GM12878 (cell line): ENCODE results near the gene RABL3. TPM values are rescaled to one million over a fixed set of nuclear protein-coding genes. Genes with fewer than 3 reads are reported as not detected.
A peak's percentile ranks its signal among the peaks of the same experiment; 100 is the strongest.

ENCODE experiments used
- ATAC-seq: fragments of 200-7000 bp; cut with Tn5 transposase; 3 replicates; pipeline ENCODE4 v1.9.1; 2020; ENCODE audit warnings: mild to moderate bottlenecking, moderate library complexity
- BruUV-seq: library from RNA; stranded (reverse); fragments of 400-500 nt; replicated peaks from 2 replicates; lab custom pipeline; 2021; lab: Mats Ljungman, UMichigan
- CTCF ChIA-PET: fragments of 300-600 bp; sonication (Branson Sonifier 250); formaldehyde crosslinking; extraction: SDS; loops from one replicate; lab custom pipeline; 2021; ENCODE audit warnings: inconsistent platforms; lab: Yijun Ruan, JAX
- POLR2A ChIA-PET: fragments of 350-600 bp; formaldehyde crosslinking; extraction: SDS; loops from one replicate; lab custom pipeline; 2021; ENCODE audit warnings: inconsistent platforms; lab: Charles Lee
- RAD21 ChIA-PET: fragments of 300-600 bp; sonication (Branson Sonifier 250); formaldehyde crosslinking; loops from one replicate; lab custom pipeline; 2023; ENCODE audit warnings: antibody characterized with exemption; ENCODE audit not compliant: unreplicated experiment; lab: Charles Lee
- SMC1A ChIA-PET: fragments of 300-600 bp; sonication (Branson Sonifier 250); formaldehyde crosslinking; loops from one replicate; lab custom pipeline; 2023; ENCODE audit not compliant: unreplicated experiment, uncharacterized antibody; lab: Charles Lee
- DNase-seq: peaks from one replicate; pipeline ENCODE4 v3.0.0-alpha.2; 2011; ENCODE audit warnings: low read depth, low spot score
- FAIRE-seq: peaks from 3 replicates; lab custom pipeline; 2011; peaks lifted over from hg19 to GRCh38; lab: Jason Lieb, UNC
- H2AFZ ChIP-seq: 2 replicates; pipeline ENCODE4 v1.6.0; 2011; ENCODE audit warnings: low read depth, low read length, control low read depth; ENCODE audit not compliant: control insufficient read depth
- H3K27ac ChIP-seq: 2 replicates; pipeline ENCODE4 v1.5.1; 2011; ENCODE audit warnings: control low read depth; ENCODE audit not compliant: control insufficient read depth, insufficient read depth
- H3K27me3 ChIP-seq, 2 experiments: replicated peaks in 1 of 2; 2 replicates each; pipeline versions ENCODE4 v1.6.0 to v1.6.1; 2011; ENCODE audit warnings: low read length in 1 of 2; ENCODE audit not compliant: control insufficient read depth in 2 of 2, insufficient read depth in 2 of 2
- H3K36me3 ChIP-seq, 2 experiments: 2 replicates each; pipeline ENCODE4 v1.5.1; 2011; ENCODE audit warnings: low read length in 1 of 2; ENCODE audit not compliant: control insufficient read depth in 2 of 2, insufficient read depth in 2 of 2
- H3K4me1 ChIP-seq: 2 replicates; pipeline ENCODE4 v1.6.1; 2011; ENCODE audit warnings: mild to moderate bottlenecking, low read length, moderate library complexity, mixed read lengths; ENCODE audit not compliant: control insufficient read depth, insufficient read depth
- H3K4me2 ChIP-seq: 2 replicates; pipeline ENCODE4 v1.6.0; 2011; ENCODE audit warnings: control low read depth; ENCODE audit not compliant: control insufficient read depth, insufficient read depth
- H3K4me3 ChIP-seq: fragments of 200-600 bp; sonication (generic); 2 replicates; pipeline ENCODE4 v1.5.1; 2016
- H3K79me2 ChIP-seq: 2 replicates; pipeline ENCODE4 v1.6.0; 2011; ENCODE audit warnings: low read length; ENCODE audit not compliant: control insufficient read depth, insufficient read depth
- H3K9ac ChIP-seq: 2 replicates; pipeline ENCODE4 v1.8.0; 2011; ENCODE audit warnings: low read length, control low read depth, mixed read lengths; ENCODE audit not compliant: control insufficient read depth, insufficient read depth
- H3K9me3 ChIP-seq: replicated peaks from 3 replicates; pipeline ENCODE4 v1.5.1; 2011; ENCODE audit warnings: mild to moderate bottlenecking, low read length; ENCODE audit not compliant: control insufficient read depth, insufficient read depth
- H4K20me1 ChIP-seq: 2 replicates; pipeline ENCODE4 v1.6.0; 2011; ENCODE audit not compliant: control insufficient read depth, insufficient read depth
- JUNB ChIP-seq: IDR thresholded peaks from 2 replicates; pipeline ENCODE4 v1.6.1; 2016; ENCODE audit warnings: antibody characterized with exemption, mild to moderate bottlenecking
- NFIC ChIP-seq: IDR thresholded peaks from 2 replicates; pipeline ENCODE4 v1.6.1; 2012; ENCODE audit warnings: low read depth, mild to moderate bottlenecking, inconsistent platforms, low read length, moderate library complexity
- ZNF207 ChIP-seq: fragments of 450-650 bp; IDR thresholded peaks from 2 replicates; pipeline ENCODE4 v1.6.1; 2014; ENCODE audit warnings: antibody characterized with exemption, mild to moderate bottlenecking, borderline replicate concordance
- in situ Hi-C: fragments of 300-500 bp; cut with MboI; formaldehyde crosslinking; loops from 9 replicates; pipeline ENCODE4 v1.14.3; 2018; ENCODE audit warnings: mixed read lengths
- intact Hi-C: fragments of 100-400 bp; cut with micrococcal nuclease; formaldehyde crosslinking; loops from one replicate; pipeline ENCODE4 v1.14.2; 2022; ENCODE audit not compliant: unreplicated experiment
- polyA plus RNA-seq, 11 experiments: library from polyadenylated mRNA; depleted of rRNA in 4 of 11; unstranded in 6 of 11; stranded (reverse) in 5 of 11; fragments of >200 nt; fragmentation: Nextera tagmentation in 4 of 11; fragmentation: Illumina TruSeq in 1 of 11; extraction: Ambion mirVana in 4 of 11; extraction: Trizol in 1 of 11; gene quantifications; 1 replicate in 1 of 11; 2 replicates in 10 of 11; pipeline versions ENCODE4 v1.2.1 to v1.2.3, GENCODE V29; 2011 to 2016; ENCODE audit warnings: inconsistent platforms in 2 of 11, missing spikeins in 2 of 11, low read depth in 1 of 11
- total RNA-seq, 4 experiments: library from RNA; depleted of rRNA in 3 of 4; stranded (reverse); fragments of >200 nt in 3 of 4; fragmentation: Illumina TruSeq in 1 of 4; extraction: Trizol in 1 of 4; gene quantifications; 2 replicates each; pipeline versions ENCODE4 v1.2.1 to v1.2.3, GENCODE V29; 2013 to 2021
- TF ChIP-seq, protein P1 (sequence below): IDR thresholded peaks from 2 replicates; pipeline ENCODE4 v1.6.1; 2012; ENCODE audit warnings: low read depth, low read length, improper control_type of control experiment
- TF ChIP-seq, protein P2 (sequence below): fragments of 450-650 bp; IDR thresholded peaks from 2 replicates; pipeline ENCODE4 v1.6.1; 2017; ENCODE audit warnings: mild to moderate bottlenecking
- TF ChIP-seq, protein P3 (sequence below): fragments of 450-650 bp; IDR thresholded peaks from 2 replicates; pipeline ENCODE4 v1.6.1; 2016; ENCODE audit warnings: mild to moderate bottlenecking, moderate library complexity, borderline replicate concordance

The RABL3 gene
- total and polyA plus RNA-seq, 10 of the 15 experiments (the other 5 are each of a cell fraction or from before 2014, with no cell fraction given): 10.5 to 38.0 (median 25.2) TPM

GRCh38 chr3:120765830-120766493 lies 23.6 kb upstream of the RABL3 start:
- POLR2A ChIA-PET: interaction anchor here (0.6 to 1.9 kb wide), 5 partner anchors 12 to 170 kb away, joined by 3 to 5 read pairs (median 5); partner anchors contain the start of gene NDUFB4
- CTCF ChIA-PET: interaction anchor here (0.8 to 2.5 kb wide), 14 partner anchors 7 to 1386 kb away, joined by 3 to 11 read pairs (median 4); partner anchors contain the start of gene GTF2E1
- H3K79me2 ChIP-seq: peaks cover 49% of the 10 kb centered on the region

More at GRCh38 chr3:120765830-120766493, 23.6 kb upstream of the RABL3 start:
- no peak overlapping the region for H3K9ac ChIP-seq
- in situ Hi-C loops (no loop called here), intact Hi-C loops (no loop called here)
- no peaks in the 10 kb centered on the region for H3K9me3 ChIP-seq
- ATAC-seq (peak; percentile 70), DNase-seq (no peak), FAIRE-seq (no peak)
- no peak overlapping the region for H2AFZ ChIP-seq
- H3K27ac ChIP-seq: peak overlapping the region; percentile 59
- TF ChIP-seq, protein P1, sequence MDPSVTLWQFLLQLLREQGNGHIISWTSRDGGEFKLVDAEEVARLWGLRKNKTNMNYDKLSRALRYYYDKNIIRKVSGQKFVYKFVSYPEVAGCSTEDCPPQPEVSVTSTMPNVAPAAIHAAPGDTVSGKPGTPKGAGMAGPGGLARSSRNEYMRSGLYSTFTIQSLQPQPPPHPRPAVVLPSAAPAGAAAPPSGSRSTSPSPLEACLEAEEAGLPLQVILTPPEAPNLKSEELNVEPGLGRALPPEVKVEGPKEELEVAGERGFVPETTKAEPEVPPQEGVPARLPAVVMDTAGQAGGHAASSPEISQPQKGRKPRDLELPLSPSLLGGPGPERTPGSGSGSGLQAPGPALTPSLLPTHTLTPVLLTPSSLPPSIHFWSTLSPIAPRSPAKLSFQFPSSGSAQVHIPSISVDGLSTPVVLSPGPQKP: no peak
- 0 out of 2 replicates have a peak, but pooled peaks have one; percentile 16 for TF ChIP-seq JUNB
- 0 out of 2 replicates have a peak, but pooled peaks have one; percentile 20 for TF ChIP-seq NFIC
- TF ChIP-seq, protein P2, sequence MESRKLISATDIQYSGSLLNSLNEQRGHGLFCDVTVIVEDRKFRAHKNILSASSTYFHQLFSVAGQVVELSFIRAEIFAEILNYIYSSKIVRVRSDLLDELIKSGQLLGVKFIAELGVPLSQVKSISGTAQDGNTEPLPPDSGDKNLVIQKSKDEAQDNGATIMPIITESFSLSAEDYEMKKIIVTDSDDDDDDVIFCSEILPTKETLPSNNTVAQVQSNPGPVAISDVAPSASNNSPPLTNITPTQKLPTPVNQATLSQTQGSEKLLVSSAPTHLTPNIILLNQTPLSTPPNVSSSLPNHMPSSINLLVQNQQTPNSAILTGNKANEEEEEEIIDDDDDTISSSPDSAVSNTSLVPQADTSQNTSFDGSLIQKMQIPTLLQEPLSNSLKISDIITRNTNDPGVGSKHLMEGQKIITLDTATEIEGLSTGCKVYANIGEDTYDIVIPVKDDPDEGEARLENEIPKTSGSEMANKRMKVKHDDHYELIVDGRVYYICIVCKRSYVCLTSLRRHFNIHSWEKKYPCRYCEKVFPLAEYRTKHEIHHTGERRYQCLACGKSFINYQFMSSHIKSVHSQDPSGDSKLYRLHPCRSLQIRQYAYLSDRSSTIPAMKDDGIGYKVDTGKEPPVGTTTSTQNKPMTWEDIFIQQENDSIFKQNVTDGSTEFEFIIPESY: no peak
- TF ChIP-seq, protein P3, sequence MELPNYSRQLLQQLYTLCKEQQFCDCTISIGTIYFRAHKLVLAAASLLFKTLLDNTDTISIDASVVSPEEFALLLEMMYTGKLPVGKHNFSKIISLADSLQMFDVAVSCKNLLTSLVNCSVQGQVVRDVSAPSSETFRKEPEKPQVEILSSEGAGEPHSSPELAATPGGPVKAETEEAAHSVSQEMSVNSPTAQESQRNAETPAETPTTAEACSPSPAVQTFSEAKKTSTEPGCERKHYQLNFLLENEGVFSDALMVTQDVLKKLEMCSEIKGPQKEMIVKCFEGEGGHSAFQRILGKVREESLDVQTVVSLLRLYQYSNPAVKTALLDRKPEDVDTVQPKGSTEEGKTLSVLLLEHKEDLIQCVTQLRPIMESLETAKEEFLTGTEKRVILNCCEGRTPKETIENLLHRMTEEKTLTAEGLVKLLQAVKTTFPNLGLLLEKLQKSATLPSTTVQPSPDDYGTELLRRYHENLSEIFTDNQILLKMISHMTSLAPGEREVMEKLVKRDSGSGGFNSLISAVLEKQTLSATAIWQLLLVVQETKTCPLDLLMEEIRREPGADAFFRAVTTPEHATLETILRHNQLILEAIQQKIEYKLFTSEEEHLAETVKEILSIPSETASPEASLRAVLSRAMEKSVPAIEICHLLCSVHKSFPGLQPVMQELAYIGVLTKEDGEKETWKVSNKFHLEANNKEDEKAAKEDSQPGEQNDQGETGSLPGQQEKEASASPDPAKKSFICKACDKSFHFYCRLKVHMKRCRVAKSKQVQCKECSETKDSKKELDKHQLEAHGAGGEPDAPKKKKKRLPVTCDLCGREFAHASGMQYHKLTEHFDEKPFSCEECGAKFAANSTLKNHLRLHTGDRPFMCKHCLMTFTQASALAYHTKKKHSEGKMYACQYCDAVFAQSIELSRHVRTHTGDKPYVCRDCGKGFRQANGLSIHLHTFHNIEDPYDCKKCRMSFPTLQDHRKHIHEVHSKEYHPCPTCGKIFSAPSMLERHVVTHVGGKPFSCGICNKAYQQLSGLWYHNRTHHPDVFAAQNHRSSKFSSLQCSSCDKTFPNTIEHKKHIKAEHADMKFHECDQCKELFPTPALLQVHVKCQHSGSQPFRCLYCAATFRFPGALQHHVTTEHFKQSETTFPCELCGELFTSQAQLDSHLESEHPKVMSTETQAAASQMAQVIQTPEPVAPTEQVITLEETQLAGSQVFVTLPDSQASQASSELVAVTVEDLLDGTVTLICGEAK: no peak
- no peak for TF ChIP-seq ZNF207
- ChIA-PET SMC1A (interaction anchor here (0.6 to 4.8 kb wide), 17 partner anchors 9 to 171 kb away, joined by 3 to 27 read pairs (median 7); partner anchors contain the start of gene NDUFB4), RAD21 (interaction anchor here (0.8 to 6.0 kb wide), 10 partner anchors 12 to 349 kb away, joined by 3 to 30 read pairs (median 5); partner anchors contain the start of genes GTF2E1, NDUFB4 and RABL3)
- H3K4me3 ChIP-seq: no peak overlapping the region
- H3K4me2 ChIP-seq: peak overlapping the region; percentile 58
- peaks cover 18% of the 10 kb centered on the region for H3K4me1 ChIP-seq
- no peaks in the 10 kb centered on the region for H3K27me3 ChIP-seq
- 0 out of 4 replicates have a peak, but pooled peaks cover 0 to 3% of the 10 kb centered on the region in 2 experiments for H3K36me3 ChIP-seq
- BruUV-seq: no TSS peak
- H4K20me1 ChIP-seq: no peaks in the 10 kb centered on the region
